Measurements from ENCODE around the gene DACH1.
"Not testable (repeated sequence)": the region's sequence is repeated elsewhere in the genome, so short reads cannot be mapped to it uniquely, and the experiment has no call there.

The DACH1 gene

GRCh38 chr13:71787414-71787813, 79.6 kb downstream of the DACH1 start:
- no peak for TF ChIP-seq CTCF (conservative IDR thresholded peaks at IDR 0.05; ENCODE audit: low read depth, low read length)
- Histone ChIP-seq H3K27me3 (ENCODE audit: insufficient read depth, low read depth) (no peaks in the 10 kb centered on the region), H3K9ac (no peak overlapping the region), H3K4me3 (IDR thresholded peaks at IDR 0.05; ENCODE audit: insufficient read depth, low read depth, low read length) (no peak overlapping the region), H3K36me3 (ENCODE audit: insufficient read depth) (no peaks in the 10 kb centered on the region), H3K79me2 (ENCODE audit: insufficient read depth, low read depth) (no peaks in the 10 kb centered on the region), H4K20me1 (ENCODE audit: insufficient read depth) (no peaks in the 10 kb centered on the region), H2AFZ (ENCODE audit: low read depth) (no peak overlapping the region), H3K27ac (no peak overlapping the region), H3K4me2 (no peak overlapping the region), H3K4me1 (ENCODE audit: low read depth, poor library complexity, severe bottlenecking) (no peaks in the 10 kb centered on the region)

GRCh38 chr13:71786875-71787274, 80.1 kb downstream of the DACH1 start:
- no peak overlapping the region for H3K4me2 ChIP-seq
- no peak for TF ChIP-seq CTCF (conservative IDR thresholded peaks at IDR 0.05; ENCODE audit: low read depth, low read length)
- no peaks in the 10 kb centered on the region for H3K4me1 ChIP-seq (ENCODE audit: low read depth, poor library complexity, severe bottlenecking)
- no peak overlapping the region for H3K9ac ChIP-seq
- no peaks in the 10 kb centered on the region for H3K79me2 ChIP-seq (ENCODE audit: insufficient read depth, low read depth)
- H3K4me3 ChIP-seq (IDR thresholded peaks at IDR 0.05; ENCODE audit: insufficient read depth, low read depth, low read length): no peak overlapping the region
- H3K27ac ChIP-seq: no peak overlapping the region
- H4K20me1 ChIP-seq (ENCODE audit: insufficient read depth): no peaks in the 10 kb centered on the region
- H2AFZ ChIP-seq (ENCODE audit: low read depth): no peak overlapping the region
- no peaks in the 10 kb centered on the region for H3K27me3 ChIP-seq (ENCODE audit: insufficient read depth, low read depth)
- no peaks in the 10 kb centered on the region for H3K36me3 ChIP-seq (ENCODE audit: insufficient read depth)

GRCh38 chr13:71785361-71785760, 81.6 kb downstream of the DACH1 start:
- no peaks in the 10 kb centered on the region for H3K4me1 ChIP-seq (ENCODE audit: low read depth, poor library complexity, severe bottlenecking)
- H3K4me2 ChIP-seq: no peak overlapping the region
- H3K4me3 ChIP-seq (IDR thresholded peaks at IDR 0.05; ENCODE audit: insufficient read depth, low read depth, low read length): no peak overlapping the region
- no peaks in the 10 kb centered on the region for H3K27me3 ChIP-seq (ENCODE audit: insufficient read depth, low read depth)
- H3K36me3 ChIP-seq (ENCODE audit: insufficient read depth): no peaks in the 10 kb centered on the region
- no peaks in the 10 kb centered on the region for H3K79me2 ChIP-seq (ENCODE audit: insufficient read depth, low read depth)
- H2AFZ ChIP-seq (ENCODE audit: low read depth): no peak overlapping the region
- no peak overlapping the region for H3K27ac ChIP-seq
- no peak overlapping the region for H3K9ac ChIP-seq
- H4K20me1 ChIP-seq (ENCODE audit: insufficient read depth): no peaks in the 10 kb centered on the region
- no peak for TF ChIP-seq CTCF (conservative IDR thresholded peaks at IDR 0.05; ENCODE audit: low read depth, low read length)

- Histone ChIP-seq H3K27me3 (ENCODE audit: insufficient read depth, low read depth) (no peaks in the 10 kb centered on the region), H3K36me3 (ENCODE audit: insufficient read depth) (no peaks in the 10 kb centered on the region)
Observed at GRCh38 chr13:71780546-71780945, 86.5 kb downstream of the DACH1 start.

GRCh38 chr13:71778998-71779397, 88.0 kb downstream of the DACH1 start:
- not testable (repeated sequence) for H3K4me1 ChIP-seq (ENCODE audit: low read depth, poor library complexity, severe bottlenecking); H3K4me3 ChIP-seq (IDR thresholded peaks at IDR 0.05; ENCODE audit: insufficient read depth, low read depth, low read length); H3K4me2 ChIP-seq; H3K27ac ChIP-seq; H3K79me2 ChIP-seq (ENCODE audit: insufficient read depth, low read depth); H3K27me3 ChIP-seq (ENCODE audit: insufficient read depth, low read depth); H2AFZ ChIP-seq (ENCODE audit: low read depth); H3K36me3 ChIP-seq (ENCODE audit: insufficient read depth); H4K20me1 ChIP-seq (ENCODE audit: insufficient read depth); H3K9ac ChIP-seq

More at GRCh38 chr13:71780546-71780945, 86.5 kb downstream of the DACH1 start:
- no peaks in the 10 kb centered on the region for H4K20me1 ChIP-seq (ENCODE audit: insufficient read depth)
- no peaks in the 10 kb centered on the region for H3K4me1 ChIP-seq (ENCODE audit: low read depth, poor library complexity, severe bottlenecking)
- TF ChIP-seq CTCF (conservative IDR thresholded peaks at IDR 0.05; ENCODE audit: low read depth, low read length): no peak
- H3K4me2 ChIP-seq: no peak overlapping the region
- H2AFZ ChIP-seq (ENCODE audit: low read depth): no peak overlapping the region
- H3K79me2 ChIP-seq (ENCODE audit: insufficient read depth, low read depth): no peaks in the 10 kb centered on the region
- H3K9ac ChIP-seq: no peak overlapping the region
- no peak overlapping the region for H3K27ac ChIP-seq
- H3K4me3 ChIP-seq (IDR thresholded peaks at IDR 0.05; ENCODE audit: insufficient read depth, low read depth, low read length): no peak overlapping the region

All from KMS-11 (cell line).